ENCODE measurements around the gene IPO13.

Gene IPO13

DNA sequence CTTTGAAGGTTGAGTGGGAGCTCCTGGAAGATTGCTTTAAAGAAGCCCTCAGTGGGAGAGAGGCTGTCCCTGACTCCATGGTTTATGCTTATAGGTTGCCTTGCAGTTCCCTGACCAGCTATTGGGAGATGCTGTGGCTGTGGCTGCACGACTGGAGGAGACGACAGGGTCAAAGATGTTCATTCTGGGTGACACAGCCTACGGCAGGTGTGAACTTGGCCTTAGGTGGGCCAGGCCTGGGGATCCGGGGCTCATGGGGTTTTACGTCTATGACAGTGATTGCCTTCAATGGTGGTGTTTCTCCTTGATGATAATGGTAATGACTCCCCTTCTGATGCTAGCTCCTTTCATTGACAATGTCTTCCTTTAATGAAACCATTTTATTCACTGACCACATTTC lies 23.8 kb downstream of the IPO13 start:
- peaks cover 6% of the 10 kb centered on the region for H3K4me1 ChIP-seq (ENCODE audit: insufficient read depth, insufficient read length)
- H3K36me3 ChIP-seq (ENCODE audit: insufficient read depth, insufficient read length, low read length) = peaks cover 59% of the 10 kb centered on the region
- no peak for DNase-seq (ENCODE audit: low read depth, low spot score)
- H3K9me3 ChIP-seq (ENCODE audit: insufficient read depth, low read length) = no peaks in the 10 kb centered on the region
- peak overlapping the region; percentile 98 for H3K4me3 ChIP-seq (ENCODE audit: insufficient read length, low read depth)
- peak overlapping the region; percentile 96 for H3K9ac ChIP-seq (ENCODE audit: insufficient read length, low read depth)
- TF ChIP-seq YY1 (IDR thresholded peaks at IDR 0.05; ENCODE audit: insufficient read depth, insufficient read length) = no peak
- no peak for TF ChIP-seq ZNF274 (IDR thresholded peaks at IDR 0.05; ENCODE audit: low read depth, low read length)
- H3K27me3 ChIP-seq (ENCODE audit: insufficient read depth, insufficient read length) = no peaks in the 10 kb centered on the region

DNA sequence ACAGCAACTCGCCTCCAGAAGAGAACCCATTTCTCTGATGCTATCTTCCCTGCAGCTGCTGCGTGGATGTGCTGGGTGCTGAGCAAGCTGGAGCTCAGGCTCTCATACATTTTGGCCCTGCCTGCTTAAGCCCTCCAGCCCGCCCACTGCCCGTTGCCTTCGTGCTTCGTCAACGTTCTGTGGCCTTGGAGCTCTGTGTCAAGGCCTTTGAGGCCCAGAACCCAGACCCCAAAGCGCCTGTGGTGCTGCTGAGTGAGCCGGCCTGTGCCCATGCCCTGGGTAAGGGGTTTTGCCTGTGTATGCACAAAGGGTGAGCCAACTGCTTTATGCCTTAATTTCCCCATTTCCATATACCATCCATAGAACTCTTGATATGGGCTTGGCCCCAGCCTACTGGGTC lies 24.2 kb downstream of the IPO13 start:
- Histone ChIP-seq H3K4me3 (ENCODE audit: insufficient read length, low read depth) (peak overlapping the region; percentile 98), H3K27me3 (ENCODE audit: insufficient read depth, insufficient read length) (no peaks in the 10 kb centered on the region), H3K9me3 (ENCODE audit: insufficient read depth, low read length) (no peaks in the 10 kb centered on the region), H3K36me3 (ENCODE audit: insufficient read depth, insufficient read length, low read length) (peaks cover 56% of the 10 kb centered on the region), H3K4me1 (ENCODE audit: insufficient read depth, insufficient read length) (peaks cover 10% of the 10 kb centered on the region), H3K9ac (ENCODE audit: insufficient read length, low read depth) (peak overlapping the region; percentile 96)
- DNase-seq (ENCODE audit: low read depth, low spot score) = no peak
- TF ChIP-seq YY1 (IDR thresholded peaks at IDR 0.05; ENCODE audit: insufficient read depth, insufficient read length) (no peak), ZNF274 (IDR thresholded peaks at IDR 0.05; ENCODE audit: low read depth, low read length) (no peak), SUZ12 (IDR thresholded peaks at IDR 0.05; ENCODE audit: extremely low read depth, insufficient read depth, insufficient read length) (no peak)

DNA sequence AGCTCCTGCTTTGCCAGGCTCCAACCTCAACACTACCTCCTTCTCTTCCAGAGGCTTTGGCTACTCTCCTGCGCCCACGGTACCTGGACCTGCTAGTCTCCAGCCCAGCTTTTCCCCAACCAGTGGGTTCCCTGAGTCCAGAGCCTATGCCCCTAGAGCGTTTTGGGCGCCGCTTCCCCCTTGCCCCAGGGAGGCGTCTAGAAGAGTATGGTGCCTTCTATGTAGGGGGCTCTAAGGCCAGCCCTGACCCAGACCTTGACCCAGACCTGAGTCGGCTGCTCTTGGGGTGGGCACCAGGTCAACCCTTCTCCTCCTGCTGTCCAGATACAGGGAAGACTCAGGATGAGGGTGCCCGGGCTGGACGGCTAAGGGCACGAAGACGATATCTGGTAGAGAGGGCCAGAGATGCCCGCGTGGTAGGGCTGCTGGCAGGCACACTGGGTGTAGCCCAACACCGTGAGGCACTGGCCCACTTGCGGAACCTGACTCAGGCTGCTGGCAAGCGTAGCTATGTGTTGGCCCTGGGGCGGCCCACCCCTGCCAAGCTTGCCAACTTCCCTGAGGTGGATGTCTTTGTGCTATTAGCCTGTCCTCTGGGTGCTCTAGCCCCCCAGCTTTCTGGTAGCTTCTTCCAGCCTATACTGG lies 24.7 kb downstream of the IPO13 start:
- no peak for TF ChIP-seq ZNF274 (IDR thresholded peaks at IDR 0.05; ENCODE audit: low read depth, low read length)
- TF ChIP-seq SUZ12 (IDR thresholded peaks at IDR 0.05; ENCODE audit: extremely low read depth, insufficient read depth, insufficient read length) = no peak
- TF ChIP-seq YY1 (IDR thresholded peaks at IDR 0.05; ENCODE audit: insufficient read depth, insufficient read length) = no peak

DNA sequence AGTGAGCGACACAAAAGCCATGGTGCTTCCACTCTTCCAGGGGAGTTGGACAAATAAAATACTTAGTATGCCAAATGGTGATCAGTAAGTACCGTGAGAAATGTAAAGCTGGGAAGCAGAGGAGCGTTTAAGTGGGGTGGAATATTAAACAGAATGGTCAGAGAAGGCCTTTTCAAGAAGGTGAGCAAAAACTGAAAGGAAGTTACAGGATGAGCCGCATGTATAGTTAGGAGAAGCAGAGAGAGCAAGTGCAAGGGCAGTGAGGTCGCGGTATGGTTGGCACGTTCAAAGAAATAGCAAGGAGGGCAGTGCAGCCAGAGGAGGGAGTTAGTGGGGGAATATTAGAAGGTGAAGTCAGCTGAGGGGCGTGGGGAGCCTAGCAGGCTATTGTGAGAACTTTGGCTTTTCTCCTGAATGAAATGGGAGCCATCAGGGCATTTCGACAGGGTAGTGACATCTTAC lies 27.3 kb downstream of the IPO13 start:
- peak overlapping the region; percentile 98 for H3K9ac ChIP-seq (ENCODE audit: insufficient read length, low read depth)
- no peaks in the 10 kb centered on the region for H3K9me3 ChIP-seq (ENCODE audit: insufficient read depth, low read length)
- TF ChIP-seq YY1 (IDR thresholded peaks at IDR 0.05; ENCODE audit: insufficient read depth, insufficient read length) = no peak
- TF ChIP-seq ZNF274 (IDR thresholded peaks at IDR 0.05; ENCODE audit: low read depth, low read length) = no peak
- no peak for TF ChIP-seq SUZ12 (IDR thresholded peaks at IDR 0.05; ENCODE audit: extremely low read depth, insufficient read depth, insufficient read length)
- H3K36me3 ChIP-seq (ENCODE audit: insufficient read depth, insufficient read length, low read length) = peaks cover 61% of the 10 kb centered on the region
- no peaks in the 10 kb centered on the region for H3K27me3 ChIP-seq (ENCODE audit: insufficient read depth, insufficient read length)
- H3K4me1 ChIP-seq (ENCODE audit: insufficient read depth, insufficient read length) = peaks cover 21% of the 10 kb centered on the region
- no peak for DNase-seq (ENCODE audit: low read depth, low spot score)
- peak overlapping the region; percentile 94 for H3K4me3 ChIP-seq (ENCODE audit: insufficient read length, low read depth)

More for the DNA sequence above, 24.7 kb downstream of the IPO13 start:
- no peak overlapping the region for H3K4me3 ChIP-seq (ENCODE audit: insufficient read length, low read depth)
- peaks cover 10% of the 10 kb centered on the region for H3K4me1 ChIP-seq (ENCODE audit: insufficient read depth, insufficient read length)
- no peaks in the 10 kb centered on the region for H3K9me3 ChIP-seq (ENCODE audit: insufficient read depth, low read length)
- no peaks in the 10 kb centered on the region for H3K27me3 ChIP-seq (ENCODE audit: insufficient read depth, insufficient read length)
- peaks cover 56% of the 10 kb centered on the region for H3K36me3 ChIP-seq (ENCODE audit: insufficient read depth, insufficient read length, low read length)
- H3K9ac ChIP-seq (ENCODE audit: insufficient read length, low read depth) = no peak overlapping the region
- DNase-seq (ENCODE audit: low read depth, low spot score) = no peak

DNA sequence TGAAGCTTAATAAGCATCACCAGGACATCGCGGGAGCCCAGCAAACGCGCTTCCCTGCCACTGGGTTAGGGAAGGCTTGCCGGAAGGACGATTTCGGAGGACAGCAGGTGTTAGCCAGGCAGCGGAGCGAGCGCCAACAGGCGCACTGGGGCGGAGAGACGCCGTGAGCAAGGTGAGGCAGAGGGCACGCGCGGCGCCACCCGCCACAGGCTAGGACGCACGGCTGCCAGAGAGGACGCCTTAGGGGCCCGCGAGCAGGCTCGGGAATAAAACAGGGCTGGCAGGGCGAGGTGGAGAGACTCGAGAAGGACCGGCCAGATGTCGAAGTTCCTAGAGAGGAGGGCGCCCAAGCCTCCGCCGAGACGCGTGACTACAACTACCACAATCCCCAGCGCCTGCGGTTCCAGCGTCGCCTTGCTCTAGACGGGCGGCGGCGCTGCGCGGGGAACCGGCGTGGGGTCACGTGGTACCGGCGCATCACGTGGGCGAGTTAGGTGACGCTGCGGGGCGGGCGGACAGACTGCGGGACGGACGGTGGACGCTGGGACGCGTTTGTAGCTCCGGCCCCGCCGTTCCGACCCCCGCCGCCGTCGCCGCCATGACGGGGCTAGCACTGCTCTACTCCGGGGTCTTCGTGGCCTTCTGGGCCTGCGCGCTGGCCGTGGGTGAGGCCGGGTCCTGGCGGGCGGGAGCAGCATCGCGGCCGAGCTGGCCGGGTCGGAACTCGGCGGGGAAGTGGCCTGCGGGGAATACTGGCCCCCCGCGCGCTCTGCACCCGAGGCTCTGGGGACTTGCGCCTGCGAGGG lies 27.9 kb downstream of the IPO13 start, which contains the start of gene ATP6V0B:
Gene ATP6V0B (plus strand): TSS at position 518 of the 806 bp plus-strand sequence. CDS start 81 bp downstream, at position 599.
- H3K36me3 ChIP-seq (ENCODE audit: insufficient read depth, insufficient read length, low read length) = peaks cover 61% of the 10 kb centered on the region
- peak within 1 kb of the TSS; percentile 94 for H3K4me3 ChIP-seq (ENCODE audit: insufficient read length, low read depth)
- H3K9me3 ChIP-seq (ENCODE audit: insufficient read depth, low read length) = no peaks in the 10 kb centered on the region
- H3K9ac ChIP-seq (ENCODE audit: insufficient read length, low read depth) = peak within 1 kb of the TSS; percentile 98
- DNase-seq (ENCODE audit: low read depth, low spot score) = peak; percentile 98
- H3K4me1 ChIP-seq (ENCODE audit: insufficient read depth, insufficient read length) = peaks cover 21% of the 10 kb centered on the region
- H3K27me3 ChIP-seq (ENCODE audit: insufficient read depth, insufficient read length) = no peaks in the 10 kb centered on the region
- TF ChIP-seq YY1 (IDR thresholded peaks at IDR 0.05; ENCODE audit: insufficient read depth, insufficient read length) (peak; percentile 47), SUZ12 (IDR thresholded peaks at IDR 0.05; ENCODE audit: extremely low read depth, insufficient read depth, insufficient read length) (no peak)

DNA sequence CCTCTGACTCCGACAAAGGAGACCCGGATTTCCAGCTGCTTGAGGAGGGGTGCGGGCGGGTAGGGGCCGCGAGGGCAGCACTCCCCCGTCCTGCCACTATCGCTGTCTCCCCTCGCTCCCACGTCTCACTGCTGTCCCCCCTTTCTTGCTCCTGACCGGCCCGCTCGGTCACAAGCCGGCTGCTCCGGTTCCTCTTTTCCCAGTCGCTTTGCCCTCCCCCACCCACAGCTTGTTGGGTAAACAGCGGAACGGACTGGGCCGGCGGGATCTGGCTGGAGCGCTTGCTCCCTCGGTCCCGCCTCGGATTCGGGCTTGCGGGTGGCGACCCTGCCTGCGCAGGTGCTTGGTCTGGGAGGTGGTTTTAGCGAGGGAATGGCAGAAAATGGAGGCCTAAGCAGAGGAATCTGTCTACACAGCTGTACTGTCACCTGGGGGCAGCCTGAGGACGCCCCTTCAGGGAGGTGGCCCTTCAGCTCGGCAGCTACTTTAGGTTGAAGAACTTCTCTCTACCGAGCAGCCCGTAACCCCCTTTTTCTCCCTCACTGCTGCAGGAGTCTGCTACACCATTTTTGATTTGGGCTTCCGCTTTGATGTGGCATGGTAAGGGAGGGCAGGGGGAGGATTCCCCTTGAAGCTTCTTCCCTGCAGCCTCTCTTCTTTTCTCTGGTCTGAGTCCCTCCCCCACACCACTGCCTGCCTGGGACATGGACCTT lies 28.7 kb downstream of the IPO13 start:
- no peak for DNase-seq (ENCODE audit: low read depth, low spot score)
- Histone ChIP-seq H3K36me3 (ENCODE audit: insufficient read depth, insufficient read length, low read length) (peaks cover 62% of the 10 kb centered on the region), H3K4me3 (ENCODE audit: insufficient read length, low read depth) (peak overlapping the region; percentile 94)

More for the DNA sequence above, 28.7 kb downstream of the IPO13 start:
- Histone ChIP-seq H3K4me1 (ENCODE audit: insufficient read depth, insufficient read length) (peaks cover 24% of the 10 kb centered on the region), H3K9me3 (ENCODE audit: insufficient read depth, low read length) (no peaks in the 10 kb centered on the region), H3K27me3 (ENCODE audit: insufficient read depth, insufficient read length) (no peaks in the 10 kb centered on the region), H3K9ac (ENCODE audit: insufficient read length, low read depth) (peak overlapping the region; percentile 98)
- TF ChIP-seq YY1 (IDR thresholded peaks at IDR 0.05; ENCODE audit: insufficient read depth, insufficient read length) (no peak), SUZ12 (IDR thresholded peaks at IDR 0.05; ENCODE audit: extremely low read depth, insufficient read depth, insufficient read length) (no peak), ZNF274 (IDR thresholded peaks at IDR 0.05; ENCODE audit: low read depth, low read length) (no peak)

Data from NT2/D1 (cell line).